ENCODE data around the gene NRXN2. TPM values are rescaled to one million over a fixed set of nuclear protein-coding genes. Genes with fewer than 3 reads are reported as not detected.

NRXN2 gene
- total and polyA plus RNA-seq, 2 of the 13 experiments (the other 11 are each of a cell fraction or from before 2014, with no cell fraction given) = not detected

DNA sequence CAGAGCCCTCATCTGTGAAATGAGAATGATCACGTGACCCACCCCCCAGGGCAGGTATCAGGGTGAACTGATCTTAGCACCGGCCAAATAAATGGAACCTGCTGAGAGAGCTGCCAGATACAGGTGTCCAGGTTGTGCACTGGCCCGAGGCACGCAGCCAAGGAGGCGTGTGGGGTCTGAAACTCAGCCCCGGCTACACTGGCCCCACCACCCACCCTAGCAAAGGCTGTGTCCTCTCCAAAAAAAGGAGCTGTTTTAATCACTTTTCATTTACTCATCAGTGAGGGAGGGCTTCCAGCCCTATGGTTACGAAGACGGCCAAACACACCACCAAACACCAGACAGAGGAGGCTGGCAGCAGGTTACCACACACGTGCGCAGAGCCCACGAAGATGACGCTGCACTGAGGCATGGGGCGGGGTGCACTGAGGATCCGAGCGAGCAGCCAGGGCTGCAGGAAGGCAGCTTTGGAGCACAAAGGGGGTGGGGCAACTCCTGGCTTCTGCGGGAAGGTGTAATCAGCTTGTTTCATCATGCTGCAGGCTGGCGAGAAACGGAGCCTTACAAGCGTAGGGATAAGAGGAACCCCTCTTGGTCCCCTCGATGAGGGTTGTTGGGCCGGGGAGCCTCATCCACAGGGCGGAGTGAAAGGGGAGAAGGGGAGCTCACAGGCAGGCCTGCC lies 151.4 kb downstream of the NRXN2 start (continued):
- TF ChIP-seq, protein P1, sequence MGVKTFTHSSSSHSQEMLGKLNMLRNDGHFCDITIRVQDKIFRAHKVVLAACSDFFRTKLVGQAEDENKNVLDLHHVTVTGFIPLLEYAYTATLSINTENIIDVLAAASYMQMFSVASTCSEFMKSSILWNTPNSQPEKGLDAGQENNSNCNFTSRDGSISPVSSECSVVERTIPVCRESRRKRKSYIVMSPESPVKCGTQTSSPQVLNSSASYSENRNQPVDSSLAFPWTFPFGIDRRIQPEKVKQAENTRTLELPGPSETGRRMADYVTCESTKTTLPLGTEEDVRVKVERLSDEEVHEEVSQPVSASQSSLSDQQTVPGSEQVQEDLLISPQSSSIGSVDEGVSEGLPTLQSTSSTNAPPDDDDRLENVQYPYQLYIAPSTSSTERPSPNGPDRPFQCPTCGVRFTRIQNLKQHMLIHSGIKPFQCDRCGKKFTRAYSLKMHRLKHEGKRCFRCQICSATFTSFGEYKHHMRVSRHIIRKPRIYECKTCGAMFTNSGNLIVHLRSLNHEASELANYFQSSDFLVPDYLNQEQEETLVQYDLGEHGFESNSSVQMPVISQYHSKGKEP (CRISPR knock-in tag; IDR thresholded peaks at IDR 0.05) = no peak
- TF ChIP-seq, protein P2, sequence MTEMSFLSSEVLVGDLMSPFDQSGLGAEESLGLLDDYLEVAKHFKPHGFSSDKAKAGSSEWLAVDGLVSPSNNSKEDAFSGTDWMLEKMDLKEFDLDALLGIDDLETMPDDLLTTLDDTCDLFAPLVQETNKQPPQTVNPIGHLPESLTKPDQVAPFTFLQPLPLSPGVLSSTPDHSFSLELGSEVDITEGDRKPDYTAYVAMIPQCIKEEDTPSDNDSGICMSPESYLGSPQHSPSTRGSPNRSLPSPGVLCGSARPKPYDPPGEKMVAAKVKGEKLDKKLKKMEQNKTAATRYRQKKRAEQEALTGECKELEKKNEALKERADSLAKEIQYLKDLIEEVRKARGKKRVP (CRISPR knock-in tag; IDR thresholded peaks at IDR 0.05) = peak in 1 of 2 experiments; percentile 72; a peak in 2 of 4 replicates
- TF ChIP-seq GATAD2A (CRISPR knock-in tag; IDR thresholded peaks at IDR 0.05) = 0 out of 2 replicates have a peak, but pooled peaks have one; percentile 20
- no peak for TF ChIP-seq ZSCAN30 (CRISPR knock-in tag; IDR thresholded peaks at IDR 0.05)
- no peak for TF ChIP-seq LCORL (IDR thresholded peaks at IDR 0.05)
- TF ChIP-seq LCORL (CRISPR knock-in tag; IDR thresholded peaks at IDR 0.05) = no peak
- TF ChIP-seq, protein P3, sequence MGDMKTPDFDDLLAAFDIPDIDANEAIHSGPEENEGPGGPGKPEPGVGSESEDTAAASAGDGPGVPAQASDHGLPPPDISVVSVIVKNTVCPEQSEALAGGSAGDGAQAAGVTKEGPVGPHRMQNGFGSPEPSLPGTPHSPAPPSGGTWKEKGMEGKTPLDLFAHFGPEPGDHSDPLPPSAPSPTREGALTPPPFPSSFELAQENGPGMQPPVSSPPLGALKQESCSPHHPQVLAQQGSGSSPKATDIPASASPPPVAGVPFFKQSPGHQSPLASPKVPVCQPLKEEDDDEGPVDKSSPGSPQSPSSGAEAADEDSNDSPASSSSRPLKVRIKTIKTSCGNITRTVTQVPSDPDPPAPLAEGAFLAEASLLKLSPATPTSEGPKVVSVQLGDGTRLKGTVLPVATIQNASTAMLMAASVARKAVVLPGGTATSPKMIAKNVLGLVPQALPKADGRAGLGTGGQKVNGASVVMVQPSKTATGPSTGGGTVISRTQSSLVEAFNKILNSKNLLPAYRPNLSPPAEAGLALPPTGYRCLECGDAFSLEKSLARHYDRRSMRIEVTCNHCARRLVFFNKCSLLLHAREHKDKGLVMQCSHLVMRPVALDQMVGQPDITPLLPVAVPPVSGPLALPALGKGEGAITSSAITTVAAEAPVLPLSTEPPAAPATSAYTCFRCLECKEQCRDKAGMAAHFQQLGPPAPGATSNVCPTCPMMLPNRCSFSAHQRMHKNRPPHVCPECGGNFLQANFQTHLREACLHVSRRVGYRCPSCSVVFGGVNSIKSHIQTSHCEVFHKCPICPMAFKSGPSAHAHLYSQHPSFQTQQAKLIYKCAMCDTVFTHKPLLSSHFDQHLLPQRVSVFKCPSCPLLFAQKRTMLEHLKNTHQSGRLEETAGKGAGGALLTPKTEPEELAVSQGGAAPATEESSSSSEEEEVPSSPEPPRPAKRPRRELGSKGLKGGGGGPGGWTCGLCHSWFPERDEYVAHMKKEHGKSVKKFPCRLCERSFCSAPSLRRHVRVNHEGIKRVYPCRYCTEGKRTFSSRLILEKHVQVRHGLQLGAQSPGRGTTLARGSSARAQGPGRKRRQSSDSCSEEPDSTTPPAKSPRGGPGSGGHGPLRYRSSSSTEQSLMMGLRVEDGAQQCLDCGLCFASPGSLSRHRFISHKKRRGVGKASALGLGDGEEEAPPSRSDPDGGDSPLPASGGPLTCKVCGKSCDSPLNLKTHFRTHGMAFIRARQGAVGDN (CRISPR knock-in tag; IDR thresholded peaks at IDR 0.05) = peak; percentile 46; the same call in 1 of the 2 replicates
- TF ChIP-seq, protein P4, sequence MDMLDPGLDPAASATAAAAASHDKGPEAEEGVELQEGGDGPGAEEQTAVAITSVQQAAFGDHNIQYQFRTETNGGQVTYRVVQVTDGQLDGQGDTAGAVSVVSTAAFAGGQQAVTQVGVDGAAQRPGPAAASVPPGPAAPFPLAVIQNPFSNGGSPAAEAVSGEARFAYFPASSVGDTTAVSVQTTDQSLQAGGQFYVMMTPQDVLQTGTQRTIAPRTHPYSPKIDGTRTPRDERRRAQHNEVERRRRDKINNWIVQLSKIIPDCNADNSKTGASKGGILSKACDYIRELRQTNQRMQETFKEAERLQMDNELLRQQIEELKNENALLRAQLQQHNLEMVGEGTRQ (IDR thresholded peaks at IDR 0.05; ENCODE audit: low read depth, low read length) = peak; percentile 55
- TF ChIP-seq, protein P4 (CRISPR knock-in tag; IDR thresholded peaks at IDR 0.05; ENCODE audit: borderline replicate concordance) = no peak
- TF ChIP-seq, protein P5, sequence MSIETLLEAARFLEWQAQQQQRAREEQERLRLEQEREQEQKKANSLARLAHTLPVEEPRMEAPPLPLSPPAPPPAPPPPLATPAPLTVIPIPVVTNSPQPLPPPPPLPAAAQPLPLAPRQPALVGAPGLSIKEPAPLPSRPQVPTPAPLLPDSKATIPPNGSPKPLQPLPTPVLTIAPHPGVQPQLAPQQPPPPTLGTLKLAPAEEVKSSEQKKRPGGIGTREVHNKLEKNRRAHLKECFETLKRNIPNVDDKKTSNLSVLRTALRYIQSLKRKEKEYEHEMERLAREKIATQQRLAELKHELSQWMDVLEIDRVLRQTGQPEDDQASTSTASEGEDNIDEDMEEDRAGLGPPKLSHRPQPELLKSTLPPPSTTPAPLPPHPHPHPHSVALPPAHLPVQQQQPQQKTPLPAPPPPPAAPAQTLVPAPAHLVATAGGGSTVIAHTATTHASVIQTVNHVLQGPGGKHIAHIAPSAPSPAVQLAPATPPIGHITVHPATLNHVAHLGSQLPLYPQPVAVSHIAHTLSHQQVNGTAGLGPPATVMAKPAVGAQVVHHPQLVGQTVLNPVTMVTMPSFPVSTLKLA (IDR thresholded peaks at IDR 0.05) = no peak
- TF ChIP-seq, protein P6, sequence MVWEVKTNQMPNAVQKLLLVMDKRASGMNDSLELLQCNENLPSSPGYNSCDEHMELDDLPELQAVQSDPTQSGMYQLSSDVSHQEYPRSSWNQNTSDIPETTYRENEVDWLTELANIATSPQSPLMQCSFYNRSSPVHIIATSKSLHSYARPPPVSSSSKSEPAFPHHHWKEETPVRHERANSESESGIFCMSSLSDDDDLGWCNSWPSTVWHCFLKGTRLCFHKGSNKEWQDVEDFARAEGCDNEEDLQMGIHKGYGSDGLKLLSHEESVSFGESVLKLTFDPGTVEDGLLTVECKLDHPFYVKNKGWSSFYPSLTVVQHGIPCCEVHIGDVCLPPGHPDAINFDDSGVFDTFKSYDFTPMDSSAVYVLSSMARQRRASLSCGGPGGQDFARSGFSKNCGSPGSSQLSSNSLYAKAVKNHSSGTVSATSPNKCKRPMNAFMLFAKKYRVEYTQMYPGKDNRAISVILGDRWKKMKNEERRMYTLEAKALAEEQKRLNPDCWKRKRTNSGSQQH (CRISPR knock-in tag; IDR thresholded peaks at IDR 0.05; ENCODE audit: low read depth) = no peak
- TF ChIP-seq KDM2A (CRISPR knock-in tag; IDR thresholded peaks at IDR 0.05; ENCODE audit: borderline replicate concordance, low read depth) = 0 out of 2 replicates have a peak, but pooled peaks have one; percentile 26
- 0 out of 2 replicates have a peak, but pooled peaks have one; percentile 30 for TF ChIP-seq CCDC6 (CRISPR knock-in tag; IDR thresholded peaks at IDR 0.05)
- no peak for TF ChIP-seq FOXP1 (IDR thresholded peaks at IDR 0.05)
- no peak for TF ChIP-seq FOXP1 (CRISPR knock-in tag; IDR thresholded peaks at IDR 0.05)
- TF ChIP-seq HOXA7 (CRISPR knock-in tag; IDR thresholded peaks at IDR 0.05) = no peak
- 0 out of 2 replicates have a peak, but pooled peaks have one; percentile 52 for TF ChIP-seq CEBPG (CRISPR knock-in tag; IDR thresholded peaks at IDR 0.05)
- no peak for TF ChIP-seq ZFP37 (CRISPR knock-in tag; IDR thresholded peaks at IDR 0.05; ENCODE audit: borderline replicate concordance)
- no peak for TF ChIP-seq PITX1 (CRISPR knock-in tag; IDR thresholded peaks at IDR 0.05)
